Measurements from ENCODE around the gene CACHD1. TPM values are rescaled to one million over a fixed set of nuclear protein-coding genes. Genes with fewer than 3 reads are reported as not detected.
"Not testable (repeated sequence)": the region's sequence is repeated elsewhere in the genome, so short reads cannot be mapped to it uniquely, and the experiment has no call there.

The CACHD1 gene
- total RNA-seq, 2 experiments from 2014 or later, result 0.06 to 0.07 TPM

- CTCF ChIA-PET, result interaction anchor here (1.2 to 1.4 kb wide), 2 partner anchors 89 to 953 kb away, joined by 3 to 4 read pairs; no protein-coding TSS in a partner anchor
- Mint-ChIP-seq H3K9me3 (ENCODE audit: low read depth) (no peaks in the 10 kb centered on the region), H3K36me3 (no peaks in the 10 kb centered on the region), H3K27me3 (no peaks in the 10 kb centered on the region), H3K4me3 (no peak overlapping the region), H3K27ac (no peak overlapping the region), H3K4me1 (no peaks in the 10 kb centered on the region)
- DNase-seq (no peak), ATAC-seq (no peak)
Measured at GRCh38 chr1:64734287-64734652, 264.3 kb downstream of the CACHD1 start.

- H3K4me3 Mint-ChIP-seq; H3K9me3 Mint-ChIP-seq (ENCODE audit: low read depth); H3K27ac Mint-ChIP-seq; H3K36me3 Mint-ChIP-seq; ATAC-seq; H3K27me3 Mint-ChIP-seq; DNase-seq: not testable (repeated sequence)
- CTCF ChIA-PET, result interaction anchor here (1.6 kb wide), 1 partner anchor 48 kb away, joined by 4 read pairs; no protein-coding TSS in a partner anchor
- peaks cover 10% of the 10 kb centered on the region for H3K4me1 Mint-ChIP-seq
Measured at GRCh38 chr1:64740687-64741086, 270.8 kb downstream of the CACHD1 start.

Small RNAs within 50 kb of the gene (microRNA-seq; reads per million reads assigned to microRNA genes)
- gene MIR4794, result not detected

Measured in activated CD8-positive, alpha-beta memory T cell treated with anti-CD3 and anti-CD28 coated beads, Interleukin-2, amount 10 ng/mL, durations not matched to agents 7 days and 5 days (primary cell).